LNCaP clone FGC (cell line): ENCODE measurements around the gene GCGR.

ENCODE experiments used
- DNase-seq: peaks from one replicate; pipeline ENCODE4 v3.0.0-alpha.2; 2011; ENCODE audit warnings: low read depth
- H3K4me3 ChIP-seq: 2 replicates; pipeline ENCODE4 v1.5.1; 2011; ENCODE audit warnings: mild to moderate bottlenecking, low read depth, low read length, control low read depth
- CTCF ChIP-seq: IDR thresholded peaks from 2 replicates; pipeline ENCODE4 v1.5.1; 2012; ENCODE audit warnings: mild to moderate bottlenecking; ENCODE audit not compliant: control insufficient read depth, insufficient read depth; ENCODE audit errors: extremely low read depth

The GCGR gene

GRCh38 chr17:81808778-81809555, 5.0 kb downstream of the GCGR start:
- H3K4me3 ChIP-seq = no peak overlapping the region
- no peak for DNase-seq
- peak; percentile 38 for TF ChIP-seq CTCF

GRCh38 chr17:81809556-81809998, 5.6 kb downstream of the GCGR start:
- DNase-seq = no peak
- TF ChIP-seq CTCF = no peak
- no peak overlapping the region for H3K4me3 ChIP-seq

GRCh38 chr17:81810476-81810875, 6.5 kb downstream of the GCGR start:
- no peak for DNase-seq
- no peak overlapping the region for H3K4me3 ChIP-seq
- TF ChIP-seq CTCF = no peak

GRCh38 chr17:81810892-81811704, 7.1 kb downstream of the GCGR start:
- no peak for TF ChIP-seq CTCF
- no peak for DNase-seq
- H3K4me3 ChIP-seq = no peak overlapping the region

- no peak for TF ChIP-seq CTCF
- DNase-seq = no peak
- H3K4me3 ChIP-seq = no peak overlapping the region
Observed at GRCh38 chr17:81811705-81812570, 8.0 kb downstream of the GCGR start.

- TF ChIP-seq CTCF = no peak
Observed at GRCh38 chr17:81812571-81813370, 8.8 kb downstream of the GCGR start.

More at GRCh38 chr17:81812571-81813370, 8.8 kb downstream of the GCGR start:
- no peak overlapping the region for H3K4me3 ChIP-seq
- DNase-seq = no peak
